ENCODE data around the gene LCORL. TPM values are rescaled to one million over a fixed set of nuclear protein-coding genes. Genes with fewer than 3 reads are reported as not detected.

LCORL gene
- total RNA-seq, 3 donors from 2014 or later (not counting 1 experiment from before 2014, with no cell fraction given), result 19.9 to 28.4 (median 26.4) TPM

GRCh38 chr4:17889692-17890091, 131.9 kb downstream of the LCORL start:
- Mint-ChIP-seq H3K36me3 (no peaks in the 10 kb centered on the region), H3K4me3 (no peak overlapping the region), H3K9me3 (no peaks in the 10 kb centered on the region), H3K27ac (no peak overlapping the region), H3K4me1 (no peaks in the 10 kb centered on the region), H3K27me3 (ENCODE audit: low read depth in 2 of 2) (no peaks in the 10 kb centered on the region)
- H3K4me1 ChIP-seq (ENCODE audit: control insufficient read depth, insufficient read depth, low read length), result no peaks in the 10 kb centered on the region
- DNase-seq (no peak), ATAC-seq (no peak)
- no CpG with 5 or more reads among the region's 1 CpG for WGBS (ENCODE audit: insufficient coverage)
- no peak overlapping the region for H3K27ac ChIP-seq (ENCODE audit: low read length)
- TF ChIP-seq CTCF (IDR thresholded peaks at IDR 0.05), result no peak
- no peaks in the 10 kb centered on the region for H3K36me3 ChIP-seq (ENCODE audit: control insufficient read depth, insufficient read depth, low read length)
- no peaks in the 10 kb centered on the region for H3K27me3 ChIP-seq (ENCODE audit: control insufficient read depth, insufficient read depth, low read length)
- intact Hi-C loops (cut with micrococcal nuclease), result no loop called here
- H3K9me3 ChIP-seq (ENCODE audit: control insufficient read depth, insufficient read depth, low read length), result no peaks in the 10 kb centered on the region
- no peak overlapping the region for H3K4me3 ChIP-seq (ENCODE audit: low read length)

GRCh38 chr4:17884511-17884910, 137.0 kb downstream of the LCORL start:
- Histone ChIP-seq H3K4me3 (ENCODE audit: low read length) (no peak overlapping the region), H3K27me3 (ENCODE audit: control insufficient read depth, insufficient read depth, low read length) (no peaks in the 10 kb centered on the region), H3K27ac (ENCODE audit: low read length) (no peak overlapping the region), H3K36me3 (ENCODE audit: control insufficient read depth, insufficient read depth, low read length) (peaks cover 2% of the 10 kb centered on the region), H3K4me1 (ENCODE audit: control insufficient read depth, insufficient read depth, low read length) (no peaks in the 10 kb centered on the region), H3K9me3 (ENCODE audit: control insufficient read depth, insufficient read depth, low read length) (no peaks in the 10 kb centered on the region)
- ATAC-seq, result no peak
- Mint-ChIP-seq H3K36me3 (peaks cover 5% of the 10 kb centered on the region), H3K4me1 (no peaks in the 10 kb centered on the region), H3K27ac (no peak overlapping the region), H3K4me3 (no peak overlapping the region), H3K27me3 (ENCODE audit: low read depth in 2 of 2) (no peaks in the 10 kb centered on the region), H3K9me3 (no peaks in the 10 kb centered on the region)
- intact Hi-C loops (cut with micrococcal nuclease), result no loop called here
- DNase-seq, result no peak
- TF ChIP-seq CTCF (IDR thresholded peaks at IDR 0.05), result no peak
- 90% methylated on average over 1 of the region's 2 CpGs for WGBS (ENCODE audit: insufficient coverage)

DNA sequence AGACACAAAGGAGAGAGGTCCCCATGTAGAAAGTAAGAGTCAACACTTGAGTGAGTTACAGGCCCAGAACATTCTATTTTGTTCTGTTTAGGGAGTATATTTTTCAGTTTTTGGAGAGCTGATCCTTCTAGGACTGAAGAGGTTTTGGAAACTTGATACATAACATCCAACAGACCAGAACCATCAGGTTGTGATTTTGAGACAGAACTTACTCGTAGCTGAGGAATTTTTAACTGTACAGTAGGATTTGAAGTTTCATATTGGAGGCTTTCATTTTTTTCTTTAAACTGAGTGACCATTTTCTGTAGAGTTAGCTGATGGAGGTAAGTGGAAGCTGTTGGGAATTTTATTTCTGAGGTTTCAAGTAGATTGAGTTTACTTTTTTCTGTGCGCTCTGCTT, 137.5 kb downstream of the LCORL start:
- Mint-ChIP-seq H3K4me1 (no peaks in the 10 kb centered on the region), H3K4me3 (no peak overlapping the region), H3K9me3 (no peaks in the 10 kb centered on the region), H3K36me3 (peaks cover 5% of the 10 kb centered on the region), H3K27me3 (ENCODE audit: low read depth in 2 of 2) (no peaks in the 10 kb centered on the region), H3K27ac (no peak overlapping the region)
- H3K36me3 ChIP-seq (ENCODE audit: control insufficient read depth, insufficient read depth, low read length), result peaks cover 2% of the 10 kb centered on the region
- no peaks in the 10 kb centered on the region for H3K4me1 ChIP-seq (ENCODE audit: control insufficient read depth, insufficient read depth, low read length)
- no peak for TF ChIP-seq CTCF (IDR thresholded peaks at IDR 0.05)
- no peaks in the 10 kb centered on the region for H3K9me3 ChIP-seq (ENCODE audit: control insufficient read depth, insufficient read depth, low read length)
- H3K27me3 ChIP-seq (ENCODE audit: control insufficient read depth, insufficient read depth, low read length), result no peaks in the 10 kb centered on the region
- WGBS (ENCODE audit: insufficient coverage), result 88% methylated on average over 2 of the region's 2 CpGs
- intact Hi-C loops (cut with micrococcal nuclease), result no loop called here
- ATAC-seq (no peak), DNase-seq (no peak)
- no peak overlapping the region for H3K4me3 ChIP-seq (ENCODE audit: low read length)
- H3K27ac ChIP-seq (ENCODE audit: low read length), result no peak overlapping the region

DNA sequence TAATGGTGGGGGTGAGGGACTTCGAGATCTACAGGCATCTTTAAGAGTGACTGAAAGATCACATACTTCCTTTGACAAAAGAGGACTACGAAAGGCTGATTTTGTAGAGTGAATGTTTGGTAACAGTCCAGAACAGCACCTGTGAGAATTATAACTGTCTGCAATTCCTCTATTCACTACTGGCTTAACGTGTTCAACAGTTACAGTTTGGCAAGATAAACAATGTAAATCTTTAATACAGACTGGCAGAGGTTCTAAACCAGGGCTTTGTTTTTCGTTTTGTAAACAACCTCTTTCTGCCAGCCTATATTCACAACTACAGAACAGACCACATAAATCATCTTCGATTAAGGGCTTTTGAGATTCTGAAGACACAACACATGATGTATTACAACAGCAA, 143.9 kb downstream of the LCORL start:
- Histone ChIP-seq H3K27me3 (ENCODE audit: control insufficient read depth, insufficient read depth, low read length) (no peaks in the 10 kb centered on the region), H3K4me3 (ENCODE audit: low read length) (no peak overlapping the region), H3K4me1 (ENCODE audit: control insufficient read depth, insufficient read depth, low read length) (no peaks in the 10 kb centered on the region), H3K36me3 (ENCODE audit: control insufficient read depth, insufficient read depth, low read length) (no peaks in the 10 kb centered on the region), H3K9me3 (ENCODE audit: control insufficient read depth, insufficient read depth, low read length) (no peaks in the 10 kb centered on the region), H3K27ac (ENCODE audit: low read length) (no peak overlapping the region)
- intact Hi-C loops (cut with micrococcal nuclease), result no loop called here
- H3K4me3 Mint-ChIP-seq, result no peak overlapping the region
- H3K4me1 Mint-ChIP-seq, result no peaks in the 10 kb centered on the region
- TF ChIP-seq CTCF (IDR thresholded peaks at IDR 0.05), result no peak
- peaks cover 7% of the 10 kb centered on the region for H3K36me3 Mint-ChIP-seq
- ATAC-seq, result no peak
- no peaks in the 10 kb centered on the region for H3K27me3 Mint-ChIP-seq (ENCODE audit: low read depth in 2 of 2)
- WGBS (ENCODE audit: insufficient coverage), result 96% methylated on average over 5 of the region's 5 CpGs
- H3K27ac Mint-ChIP-seq, result no peak overlapping the region
- no peaks in the 10 kb centered on the region for H3K9me3 Mint-ChIP-seq
- no peak for DNase-seq
